NB4 (cell line): ENCODE data around the gene ZFYVE28.

Experiments used
- DNase-seq: peaks from one replicate; pipeline ENCODE4 v3.0.0; 2010; ENCODE audit warnings: low read depth
- H3K4me3 ChIP-seq: one replicate; pipeline ENCODE4 v1.5.1; 2011; ENCODE audit warnings: mild to moderate bottlenecking, low read depth, low read length, moderate library complexity
- MYC ChIP-seq: IDR thresholded peaks from 2 replicates; pipeline ENCODE4 v1.6.1; 2011; ENCODE audit warnings: low read depth, low read length
- POLR2A ChIP-seq: IDR thresholded peaks from 2 replicates; pipeline ENCODE4 v1.6.1; 2011; ENCODE audit warnings: mild to moderate bottlenecking; ENCODE audit not compliant: insufficient read length; ENCODE audit errors: extremely low read depth
- TF ChIP-seq, protein P1 (sequence below): IDR thresholded peaks from one replicate; pipeline ENCODE4 v1.5.1; 2012; ENCODE audit warnings: low read depth, low read length
- TF ChIP-seq, protein P2 (sequence below): IDR thresholded peaks from 2 replicates; pipeline ENCODE4 v1.6.1; 2011; ENCODE audit warnings: low read depth, low read length

ZFYVE28 gene

DNA sequence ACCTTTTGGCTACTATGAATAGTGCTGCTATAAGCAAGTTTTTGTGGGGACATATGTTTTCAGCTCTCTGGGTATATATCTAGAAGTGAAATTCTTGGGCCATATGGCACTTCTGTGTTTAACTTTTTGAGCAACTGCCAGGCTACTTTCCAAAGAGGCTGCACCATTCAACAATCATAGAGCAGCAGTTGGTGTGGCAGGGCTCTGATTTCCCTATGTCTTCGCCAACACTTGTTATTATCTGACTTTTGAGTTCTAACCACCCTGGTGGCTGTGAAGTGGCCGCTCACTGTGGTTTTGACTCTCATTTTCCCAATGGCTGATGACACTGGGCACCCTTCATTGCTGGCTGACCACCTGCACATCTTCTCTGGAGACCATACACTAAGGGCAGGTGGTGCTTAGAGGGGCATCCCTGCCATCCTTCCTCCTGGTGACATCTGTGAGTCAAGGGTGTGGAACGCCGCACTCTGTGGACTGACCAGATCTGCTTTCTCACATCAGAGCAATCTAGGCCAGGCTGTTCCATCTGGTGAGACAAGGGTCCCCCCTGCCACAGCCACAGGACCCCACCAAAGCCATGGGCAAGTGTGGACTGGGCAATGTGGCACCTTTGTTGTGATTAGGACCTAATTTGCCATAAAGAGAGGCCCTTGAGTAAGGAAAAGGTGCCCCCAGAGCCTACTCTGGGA lies 49.6 kb downstream of the ZFYVE28 start:
- no peak for DNase-seq
- H3K4me3 ChIP-seq, result no peak overlapping the region
- TF ChIP-seq, protein P1, sequence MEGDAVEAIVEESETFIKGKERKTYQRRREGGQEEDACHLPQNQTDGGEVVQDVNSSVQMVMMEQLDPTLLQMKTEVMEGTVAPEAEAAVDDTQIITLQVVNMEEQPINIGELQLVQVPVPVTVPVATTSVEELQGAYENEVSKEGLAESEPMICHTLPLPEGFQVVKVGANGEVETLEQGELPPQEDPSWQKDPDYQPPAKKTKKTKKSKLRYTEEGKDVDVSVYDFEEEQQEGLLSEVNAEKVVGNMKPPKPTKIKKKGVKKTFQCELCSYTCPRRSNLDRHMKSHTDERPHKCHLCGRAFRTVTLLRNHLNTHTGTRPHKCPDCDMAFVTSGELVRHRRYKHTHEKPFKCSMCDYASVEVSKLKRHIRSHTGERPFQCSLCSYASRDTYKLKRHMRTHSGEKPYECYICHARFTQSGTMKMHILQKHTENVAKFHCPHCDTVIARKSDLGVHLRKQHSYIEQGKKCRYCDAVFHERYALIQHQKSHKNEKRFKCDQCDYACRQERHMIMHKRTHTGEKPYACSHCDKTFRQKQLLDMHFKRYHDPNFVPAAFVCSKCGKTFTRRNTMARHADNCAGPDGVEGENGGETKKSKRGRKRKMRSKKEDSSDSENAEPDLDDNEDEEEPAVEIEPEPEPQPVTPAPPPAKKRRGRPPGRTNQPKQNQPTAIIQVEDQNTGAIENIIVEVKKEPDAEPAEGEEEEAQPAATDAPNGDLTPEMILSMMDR, result no peak
- TF ChIP-seq, protein P2, sequence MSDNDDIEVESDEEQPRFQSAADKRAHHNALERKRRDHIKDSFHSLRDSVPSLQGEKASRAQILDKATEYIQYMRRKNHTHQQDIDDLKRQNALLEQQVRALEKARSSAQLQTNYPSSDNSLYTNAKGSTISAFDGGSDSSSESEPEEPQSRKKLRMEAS, result no peak
- TF ChIP-seq MYC (no peak), POLR2A (no peak)

DNA sequence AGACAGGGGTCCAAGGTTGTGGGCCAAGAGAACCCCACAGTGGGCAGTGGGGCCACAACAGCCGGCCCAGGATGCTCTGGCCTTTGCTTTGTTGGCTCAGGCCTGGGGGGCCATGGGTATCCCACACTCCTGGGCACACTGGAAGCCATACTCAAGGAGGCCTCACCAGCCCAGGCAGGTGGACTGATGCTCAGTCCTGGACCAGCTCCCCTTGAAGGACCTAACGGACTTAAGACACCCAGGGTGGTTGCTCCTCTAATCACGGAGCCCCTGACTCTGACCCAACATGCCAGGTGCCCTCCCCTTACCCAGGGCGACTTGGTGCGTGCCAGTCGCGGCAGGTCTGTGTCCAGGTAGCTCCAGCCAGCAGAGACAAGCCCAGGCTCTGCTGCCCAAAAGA lies 50.8 kb downstream of the ZFYVE28 start:
- no peak for DNase-seq
- TF ChIP-seq, protein P1, result no peak
- TF ChIP-seq, protein P2, result no peak
- TF ChIP-seq MYC (no peak), POLR2A (no peak)
- no peak overlapping the region for H3K4me3 ChIP-seq

DNA sequence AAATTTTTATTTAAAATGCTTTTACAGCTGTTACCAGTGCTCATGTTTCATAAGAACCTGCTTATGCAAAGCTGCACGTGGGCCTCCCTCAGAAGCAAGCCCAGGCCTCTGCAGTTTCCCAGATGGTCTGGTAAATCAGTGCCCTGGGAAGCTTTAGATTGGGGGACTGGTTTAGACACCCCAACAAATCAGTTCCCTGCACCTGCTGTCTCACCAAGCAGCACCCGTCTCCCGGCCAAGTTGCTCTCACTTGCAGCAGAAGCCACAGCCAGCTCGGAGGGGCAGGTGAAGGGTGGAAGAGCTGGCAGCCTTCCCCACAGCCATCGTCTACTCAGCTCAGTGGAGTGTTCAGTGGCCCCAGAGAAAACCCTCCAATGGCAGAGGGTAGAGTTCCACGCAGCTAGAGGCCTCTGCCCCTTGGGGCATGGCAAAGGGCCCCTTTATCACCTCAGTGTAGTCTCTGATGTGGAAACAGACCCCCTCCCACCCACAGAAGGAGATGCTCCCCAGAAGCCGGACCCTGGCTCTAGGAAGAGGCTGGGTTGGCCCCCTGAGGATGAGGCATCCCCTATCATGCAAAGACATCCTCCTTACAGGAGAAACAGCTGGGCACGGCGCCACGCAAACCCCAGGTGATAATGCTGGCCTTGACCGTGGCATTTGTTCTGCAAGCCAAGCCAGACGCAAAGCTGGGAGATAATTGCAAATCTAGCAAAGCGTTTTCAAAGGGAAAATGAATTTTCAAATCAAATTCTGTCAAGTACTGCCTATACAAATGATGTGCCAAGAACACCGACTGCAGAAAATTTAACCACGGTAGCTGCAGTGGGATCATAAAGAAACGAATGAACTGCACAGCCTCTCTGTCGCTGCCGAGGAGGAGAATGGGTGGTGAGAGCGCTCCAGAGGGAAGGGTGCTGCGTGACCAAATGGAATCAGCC lies 51.9 kb downstream of the ZFYVE28 start:
- H3K4me3 ChIP-seq, result no peak overlapping the region
- no peak for DNase-seq

DNA sequence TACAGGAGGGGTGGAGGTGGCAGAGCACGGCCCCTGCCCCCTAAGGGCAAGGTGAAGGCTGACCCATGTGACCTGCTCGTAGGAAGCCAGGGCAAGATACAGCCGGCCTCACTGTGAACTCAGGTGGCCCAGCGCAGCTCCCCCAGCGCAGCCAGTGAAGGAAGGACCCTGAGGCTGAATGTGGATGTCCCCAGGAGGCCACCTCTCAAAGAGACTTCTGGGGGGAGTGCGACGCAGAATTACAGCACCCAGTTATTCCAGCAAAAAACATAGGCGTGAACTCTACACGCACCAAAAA lies 52.6 kb downstream of the ZFYVE28 start:
- no peak overlapping the region for H3K4me3 ChIP-seq
- no peak for DNase-seq
- TF ChIP-seq, protein P1, result no peak
- TF ChIP-seq, protein P2, result no peak
- TF ChIP-seq MYC (no peak), POLR2A (no peak)

More for the DNA sequence above, 51.9 kb downstream of the ZFYVE28 start:
- TF ChIP-seq, protein P2, result no peak
- TF ChIP-seq, protein P1, result no peak
- TF ChIP-seq POLR2A (no peak), MYC (no peak)

DNA sequence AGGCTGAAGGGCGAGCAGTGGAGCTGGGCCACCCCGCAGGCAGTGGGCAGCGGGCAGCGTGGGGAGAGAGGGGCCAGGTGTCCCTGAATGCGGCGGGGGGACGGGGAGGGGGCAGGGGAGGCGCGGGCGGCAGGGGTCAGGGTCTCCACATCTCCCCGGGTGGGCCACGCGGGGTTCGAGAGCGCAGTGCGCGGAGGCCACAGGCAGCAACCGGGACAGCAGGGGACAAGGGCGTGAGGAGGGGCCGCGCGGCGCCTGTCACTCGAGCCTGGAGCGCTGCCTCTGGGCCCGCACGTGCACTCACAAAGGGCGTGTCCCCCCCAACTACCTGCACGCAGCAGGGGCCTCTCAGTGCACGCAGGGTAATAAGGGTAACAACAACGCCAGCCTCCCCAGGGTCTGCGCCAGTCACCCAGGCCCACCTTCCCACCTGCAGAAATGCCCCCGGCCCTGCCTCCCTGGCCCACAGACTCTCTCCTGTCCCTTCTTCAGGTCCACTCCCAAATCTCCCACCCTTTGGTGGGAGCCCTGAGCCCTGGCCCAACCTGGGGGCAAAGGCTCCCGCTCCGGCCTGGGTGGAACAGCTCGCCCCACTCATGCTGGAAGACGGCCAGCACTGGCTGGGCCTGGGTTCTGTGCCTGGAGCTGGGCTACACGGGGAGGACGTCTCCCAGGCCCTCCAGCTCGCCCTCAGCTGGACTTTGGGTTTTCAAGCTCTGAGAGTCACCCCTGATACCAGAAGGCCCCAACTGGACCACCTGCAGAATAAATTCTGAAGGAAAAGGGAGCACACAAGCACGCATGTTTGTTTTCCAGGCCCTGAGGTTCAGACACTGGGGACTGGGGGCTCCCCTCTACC lies 53.2 kb downstream of the ZFYVE28 start:
- H3K4me3 ChIP-seq, result no peak overlapping the region
- TF ChIP-seq, protein P1, result no peak
- TF ChIP-seq MYC, result no peak
- DNase-seq, result no peak
